D721Med (cell line): ENCODE data around the gene RMND5B.

Experiments
- DNase-seq: peaks from one replicate; pipeline ENCODE4 v3.0.0; 2011; ENCODE audit warnings: low spot score; ENCODE audit not compliant: insufficient read length
- FAIRE-seq: peaks from 2 replicates; lab custom pipeline; 2011; peaks lifted over from hg19 to GRCh38; lab: Jason Lieb, UNC
- CTCF ChIP-seq: IDR thresholded peaks from 2 replicates; pipeline ENCODE4 v1.5.1; 2012; ENCODE audit warnings: mild to moderate bottlenecking, control low read depth; ENCODE audit not compliant: insufficient read depth; ENCODE audit errors: missing control alignments

Gene RMND5B

GRCh38 chr5:178147406-178147805, 16.6 kb downstream of the RMND5B start:
- FAIRE-seq (no peak), DNase-seq (no peak)
- no peak for TF ChIP-seq CTCF

- FAIRE-seq = no peak
- TF ChIP-seq CTCF = no peak
- no peak for DNase-seq
Measured at GRCh38 chr5:178149199-178149932, 18.6 kb downstream of the RMND5B start.

- TF ChIP-seq CTCF = no peak
- DNase-seq (no peak), FAIRE-seq (no peak)
Measured at GRCh38 chr5:178150977-178151734, 20.3 kb downstream of the RMND5B start.

- TF ChIP-seq CTCF = no peak
- FAIRE-seq (no peak), DNase-seq (no peak)
Measured at GRCh38 chr5:178152491-178153444, 22.0 kb downstream of the RMND5B start.

- DNase-seq (peak; percentile 86), FAIRE-seq (no peak)
- no peak for TF ChIP-seq CTCF
Measured at GRCh38 chr5:178153530-178154340, 22.9 kb downstream of the RMND5B start, which contains the start of gene NHP2. Gene NHP2, minus strand, starts transcription at chr5:178153885. Its CDS starts 68 bp downstream, at chr5:178153817.

- FAIRE-seq = no peak
- no peak for DNase-seq
- no peak for TF ChIP-seq CTCF
Measured at GRCh38 chr5:178155065-178155464, 24.3 kb downstream of the RMND5B start.
